ENCODE measurements around the gene RHBDL2.

Gene RHBDL2

GRCh38 chr1:38865112-38865715 is 76.4 kb downstream of the RHBDL2 start:
- peaks cover 4% of the 10 kb centered on the region; the same call in 1 of the 2 replicates for H3K79me2 ChIP-seq (ENCODE audit: insufficient read depth, low read length)
- H3K9ac ChIP-seq (ENCODE audit: low read length), result no peak overlapping the region
- H3K9me2 ChIP-seq (ENCODE audit: low read depth, low read length), result no peaks in the 10 kb centered on the region
- peaks cover 31% of the 10 kb centered on the region; the same call in 1 of the 2 replicates for H3K36me3 ChIP-seq (ENCODE audit: insufficient read depth, low read length)
- H3K9me3 ChIP-seq (ENCODE audit: low read length), result no peaks in the 10 kb centered on the region
- TF ChIP-seq CTCF (IDR thresholded peaks at IDR 0.05; ENCODE audit: low read length), result no peak
- TF ChIP-seq EZH2 (IDR thresholded peaks at IDR 0.05; ENCODE audit: borderline replicate concordance, low read length), result no peak
- H3K27me3 ChIP-seq (ENCODE audit: insufficient read depth, low read length), result no peaks in the 10 kb centered on the region
- peaks cover 3% of the 10 kb centered on the region; the same call in 1 of the 2 replicates for H3F3A ChIP-seq (ENCODE audit: insufficient read depth, low read length)
- no peak overlapping the region for H3K4me3 ChIP-seq (ENCODE audit: low read depth, low read length, poor library complexity, severe bottlenecking)
- H2AFZ ChIP-seq (ENCODE audit: low read length), result no peak overlapping the region
- H4K20me1 ChIP-seq (ENCODE audit: insufficient read depth, low read length), result no peaks in the 10 kb centered on the region
- no peak overlapping the region for H3K27ac ChIP-seq (ENCODE audit: low read depth, low read length, poor library complexity, severe bottlenecking)
- no peak overlapping the region for H3K4me2 ChIP-seq (ENCODE audit: low read length)
- peaks cover 8% of the 10 kb centered on the region for H3K4me1 ChIP-seq (ENCODE audit: insufficient read depth, low read length, severe bottlenecking)

GRCh38 chr1:38860454-38860795 is 81.2 kb downstream of the RHBDL2 start:
- Histone ChIP-seq H3K9me2 (ENCODE audit: low read depth, low read length) (no peaks in the 10 kb centered on the region), H3K27me3 (ENCODE audit: insufficient read depth, low read length) (no peaks in the 10 kb centered on the region), H2AFZ (ENCODE audit: low read length) (no peak overlapping the region), H3K9ac (ENCODE audit: low read length) (peak overlapping the region; percentile 80), H3K4me1 (ENCODE audit: insufficient read depth, low read length, severe bottlenecking) (peaks cover 28% of the 10 kb centered on the region), H3K36me3 (ENCODE audit: insufficient read depth, low read length) (peaks cover 29% of the 10 kb centered on the region; the same call in 1 of the 2 replicates), H3F3A (ENCODE audit: insufficient read depth, low read length) (peaks cover 3% of the 10 kb centered on the region; the same call in 1 of the 2 replicates), H3K4me2 (ENCODE audit: low read length) (peak overlapping the region; percentile 84), H4K20me1 (ENCODE audit: insufficient read depth, low read length) (no peaks in the 10 kb centered on the region), H3K4me3 (ENCODE audit: low read depth, low read length, poor library complexity, severe bottlenecking) (peak overlapping the region; percentile 76), H3K9me3 (ENCODE audit: low read length) (no peaks in the 10 kb centered on the region), H3K79me2 (ENCODE audit: insufficient read depth, low read length) (no peaks in the 10 kb centered on the region; the same call in 1 of the 2 replicates), H3K27ac (ENCODE audit: low read depth, low read length, poor library complexity, severe bottlenecking) (no peak overlapping the region)
- TF ChIP-seq EZH2 (IDR thresholded peaks at IDR 0.05; ENCODE audit: borderline replicate concordance, low read length), result no peak
- TF ChIP-seq CTCF (IDR thresholded peaks at IDR 0.05; ENCODE audit: low read length), result no peak

GRCh38 chr1:38859561-38860453 is 81.8 kb downstream of the RHBDL2 start, which contains the start of gene RRAGC:
TSS of gene RRAGC (minus strand) at chr1:38859772. CDS start at chr1:38859646, 126 bp downstream.
- Histone ChIP-seq H3K4me3 (ENCODE audit: low read depth, low read length, poor library complexity, severe bottlenecking) (peak within 1 kb of the TSS; percentile 76), H4K20me1 (ENCODE audit: insufficient read depth, low read length) (no peaks in the 10 kb centered on the region), H3K4me2 (ENCODE audit: low read length) (peak within 1 kb of the TSS; percentile 84), H3F3A (ENCODE audit: insufficient read depth, low read length) (peaks cover 3% of the 10 kb centered on the region; the same call in 1 of the 2 replicates), H3K9me2 (ENCODE audit: low read depth, low read length) (no peaks in the 10 kb centered on the region), H3K27me3 (ENCODE audit: insufficient read depth, low read length) (no peaks in the 10 kb centered on the region), H3K9me3 (ENCODE audit: low read length) (no peaks in the 10 kb centered on the region), H2AFZ (ENCODE audit: low read length) (no peak within 1 kb of the TSS; the same call in 1 of the 2 replicates), H3K27ac (ENCODE audit: low read depth, low read length, poor library complexity, severe bottlenecking) (no peak within 1 kb of the TSS), H3K36me3 (ENCODE audit: insufficient read depth, low read length) (peaks cover 33% of the 10 kb centered on the region; the same call in 1 of the 2 replicates), H3K4me1 (ENCODE audit: insufficient read depth, low read length, severe bottlenecking) (peaks cover 28% of the 10 kb centered on the region), H3K9ac (ENCODE audit: low read length) (peak within 1 kb of the TSS; percentile 80), H3K79me2 (ENCODE audit: insufficient read depth, low read length) (no peaks in the 10 kb centered on the region; the same call in 1 of the 2 replicates)
- TF ChIP-seq EZH2 (IDR thresholded peaks at IDR 0.05; ENCODE audit: borderline replicate concordance, low read length) (no peak), CTCF (IDR thresholded peaks at IDR 0.05; ENCODE audit: low read length) (no peak)
